Hepatic stellate cell (primary cell): ENCODE results near the gene FAM3B.
A peak's percentile ranks its signal among the peaks of the same experiment; 100 is the strongest.
"Not testable (repeated sequence)": the region's sequence is repeated elsewhere in the genome, so short reads cannot be mapped to it uniquely, and the experiment has no call there.

Experiments used
- DNase-seq: peaks from one replicate; pipeline ENCODE4 v3.0.0; 2011; ENCODE audit warnings: low spot score

FAM3B gene

GRCh38 chr21:41316200-41317062 lies at the start of gene FAM3B:
FAM3B (plus strand) TSS chr21:41316801; CDS start chr21:41316880, 79 bp downstream.
- no peak for DNase-seq

- DNase-seq, result no peak
Measured at GRCh38 chr21:41267346-41267745, 49.3 kb upstream of the FAM3B start.

- DNase-seq, result no peak
Measured at GRCh38 chr21:41269535-41269934, 47.1 kb upstream of the FAM3B start.

- DNase-seq, result no peak
Measured at GRCh38 chr21:41277196-41277595, 39.4 kb upstream of the FAM3B start.

- no peak for DNase-seq
Measured at GRCh38 chr21:41277846-41278245, 38.8 kb upstream of the FAM3B start.

GRCh38 chr21:41280115-41280919 lies 36.3 kb upstream of the FAM3B start:
- DNase-seq, result no peak

- no peak for DNase-seq
Measured at GRCh38 chr21:41282412-41282811, 34.2 kb upstream of the FAM3B start.

- peak; percentile 75 for DNase-seq
Measured at GRCh38 chr21:41283211-41283818, 33.3 kb upstream of the FAM3B start.

- DNase-seq, result no peak
Measured at GRCh38 chr21:41289431-41289830, 27.2 kb upstream of the FAM3B start.

GRCh38 chr21:41290106-41290799 lies 26.3 kb upstream of the FAM3B start:
- DNase-seq, result no peak

- DNase-seq, result no peak
Measured at GRCh38 chr21:41294548-41295231, 21.9 kb upstream of the FAM3B start.

GRCh38 chr21:41295721-41296254 lies 20.8 kb upstream of the FAM3B start:
- DNase-seq, result no peak

GRCh38 chr21:41302976-41303375 lies 13.6 kb upstream of the FAM3B start:
- no peak for DNase-seq

- DNase-seq, result no peak
Measured at GRCh38 chr21:41304068-41304720, 12.4 kb upstream of the FAM3B start.

GRCh38 chr21:41307219-41307618 lies 9.4 kb upstream of the FAM3B start:
- DNase-seq, result no peak

- DNase-seq, result not testable (repeated sequence)
Measured at GRCh38 chr21:41313285-41314164, 3.1 kb upstream of the FAM3B start.

GRCh38 chr21:41315726-41316125 lies 875 bp upstream of the FAM3B start:
- no peak for DNase-seq

- no peak for DNase-seq
Measured at GRCh38 chr21:41317063-41317392, 427 bp downstream of the FAM3B start.

- DNase-seq, result no peak
Measured at GRCh38 chr21:41317458-41317857, 857 bp downstream of the FAM3B start.

GRCh38 chr21:41318218-41318617 lies 1.6 kb downstream of the FAM3B start:
- DNase-seq, result no peak
